ENCODE results near the gene THSD7A.

- TF ChIP-seq CTCF (IDR thresholded peaks at IDR 0.05; ENCODE audit: insufficient read depth, low read depth, low read length) (no peak), EZH2 (IDR thresholded peaks at IDR 0.05; ENCODE audit: insufficient read depth, low read length) (no peak)
Observed at GRCh38 chr7:11456574-11456973, 375.4 kb downstream of the THSD7A start.
